Measurements from ENCODE around the gene FRMPD4. TPM values are rescaled to one million over a fixed set of nuclear protein-coding genes. Genes with fewer than 3 reads are reported as not detected.
"Not testable (repeated sequence)": the region's sequence is repeated elsewhere in the genome, so short reads cannot be mapped to it uniquely, and the experiment has no call there.

Gene FRMPD4
- under 1 TPM; 0.09 to 0.16 (median 0.10) TPM for polyA plus RNA-seq (ENCODE audit: insufficient read length in 3 of 3)
- long read RNA-seq, donor 1: 0 reads
- long read RNA-seq, donor 2: 0 reads
- long read RNA-seq, donor 3: 0 reads
- long read RNA-seq, donor 4: 0 reads
- long read RNA-seq, donor 5: 0 reads
- long read RNA-seq, donor 6: 0 reads
- long read RNA-seq, donor 7: 0 reads
- long read RNA-seq, donor 8: 0 reads
- long read RNA-seq, donor 9: 0 reads
- long read RNA-seq, donor 10: 0 reads
- long read RNA-seq, donor 11: 0 reads
- long read RNA-seq, donor 12: 0 reads
- long read RNA-seq, donor 13: 0 reads
- long read RNA-seq, donor 14: 0 reads
- long read RNA-seq, donor 15: 0 reads
- long read RNA-seq, donor 16: 0 reads

DNA sequence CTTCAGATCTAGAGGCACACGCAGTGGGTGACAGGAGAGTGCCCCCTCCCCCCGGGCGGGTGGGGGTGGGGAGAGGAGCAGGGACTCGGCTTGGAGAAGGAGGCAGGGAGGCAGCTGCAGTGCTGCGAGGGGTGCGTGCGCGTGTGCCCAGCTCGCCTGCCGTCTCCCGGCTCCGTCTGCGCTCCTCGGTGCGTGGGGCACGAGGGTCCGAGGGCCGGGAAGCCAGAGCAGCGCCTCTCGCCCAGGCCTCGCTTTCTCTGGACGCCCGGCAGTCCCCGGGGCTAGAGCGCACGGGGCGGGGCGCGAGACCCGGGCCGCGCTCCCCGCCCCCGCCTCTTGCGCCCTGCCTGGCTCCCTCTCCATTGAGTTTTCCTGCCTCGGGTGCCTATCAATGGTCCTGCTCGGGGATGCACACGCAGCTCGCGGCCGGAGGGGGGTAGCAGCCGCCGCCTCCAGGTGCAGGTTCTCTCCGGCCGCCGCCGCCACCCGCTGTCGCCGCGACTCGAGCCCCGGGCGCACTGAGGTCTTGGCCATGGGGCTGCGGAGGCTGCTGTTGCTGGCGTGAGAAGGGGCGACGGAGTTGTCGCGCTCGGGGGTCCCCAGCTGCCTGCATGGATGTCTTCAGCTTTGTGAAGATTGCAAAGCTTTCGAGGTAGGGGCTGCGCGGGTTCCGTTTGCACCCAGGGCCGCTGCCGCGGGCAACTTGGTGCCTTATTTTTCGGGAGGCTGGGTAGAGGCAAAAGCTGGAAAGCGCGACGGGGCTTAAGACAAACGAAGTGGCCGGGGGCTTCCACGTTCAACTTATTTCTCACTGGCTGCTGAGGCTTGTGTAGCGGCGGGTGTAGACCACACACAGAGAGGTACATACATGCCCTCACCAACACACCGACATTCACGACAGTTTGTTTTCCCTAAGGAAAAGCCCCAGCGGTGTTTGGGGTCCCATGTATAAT lies at the start of gene FRMPD4:
FRMPD4 (plus strand) TSS at position 113 of the 953 bp plus-strand sequence; CDS start at position 612, 499 bp downstream.
- DNase-seq: no peak

DNA sequence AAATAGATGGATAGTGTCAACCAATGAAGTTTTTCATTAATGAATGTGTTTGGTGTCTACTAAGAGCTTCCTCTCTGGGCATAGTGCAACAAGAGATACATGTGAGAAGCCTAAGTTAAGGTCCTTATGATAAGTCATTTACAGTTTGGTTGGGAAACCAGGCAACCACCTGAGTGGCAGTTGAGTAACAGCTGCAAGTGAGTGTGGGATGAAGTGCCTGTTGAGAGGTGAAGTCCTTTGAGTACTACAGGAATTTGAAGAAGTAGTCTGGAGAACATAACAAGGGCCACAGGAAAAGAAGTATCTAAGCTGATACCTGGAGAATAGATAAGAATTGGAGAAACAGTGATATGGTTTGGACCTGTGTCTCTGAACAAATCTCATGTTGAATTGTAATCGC lies 48.5 kb upstream of the FRMPD4 start:
- no peak for DNase-seq

DNA sequence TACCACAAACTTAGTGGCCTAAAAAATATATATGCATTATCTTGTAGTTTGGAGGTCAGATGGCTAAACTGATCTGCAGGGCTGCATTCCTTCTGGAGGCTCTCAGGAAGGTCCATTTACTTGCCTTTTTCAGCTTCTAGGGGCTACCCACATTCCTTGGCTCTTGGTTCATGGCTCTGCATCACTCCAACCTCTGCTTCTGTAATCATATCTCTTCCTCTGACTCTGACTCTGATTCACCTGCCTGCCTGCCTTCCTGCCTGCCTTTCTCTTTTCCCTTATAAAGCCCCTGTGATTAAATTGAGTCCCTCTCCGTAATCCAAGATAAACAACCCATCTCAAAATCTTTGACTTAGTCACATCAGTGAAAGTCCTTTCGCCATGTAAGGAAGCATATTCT lies 25.0 kb upstream of the FRMPD4 start:
- no peak for DNase-seq

DNA sequence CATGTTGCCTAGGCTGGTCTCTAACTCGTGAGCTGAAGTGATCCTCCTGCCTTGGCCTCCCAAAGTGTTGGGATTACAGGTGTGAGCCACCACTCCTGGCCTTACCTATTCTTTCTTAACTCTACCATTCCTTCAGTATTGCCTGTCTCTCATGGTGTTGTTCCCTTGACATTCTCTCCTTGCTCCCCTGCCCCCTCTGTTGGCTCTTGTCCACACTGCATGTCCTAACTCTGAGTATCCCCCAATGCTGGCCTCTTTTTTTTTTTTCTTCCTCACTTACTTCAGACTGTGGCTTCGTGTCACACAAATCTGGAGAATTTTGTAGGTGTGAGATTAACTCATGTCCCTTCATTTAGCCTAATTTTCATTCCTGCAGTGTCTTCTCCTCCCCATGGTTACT lies 22.9 kb upstream of the FRMPD4 start:
- DNase-seq: no peak

DNA sequence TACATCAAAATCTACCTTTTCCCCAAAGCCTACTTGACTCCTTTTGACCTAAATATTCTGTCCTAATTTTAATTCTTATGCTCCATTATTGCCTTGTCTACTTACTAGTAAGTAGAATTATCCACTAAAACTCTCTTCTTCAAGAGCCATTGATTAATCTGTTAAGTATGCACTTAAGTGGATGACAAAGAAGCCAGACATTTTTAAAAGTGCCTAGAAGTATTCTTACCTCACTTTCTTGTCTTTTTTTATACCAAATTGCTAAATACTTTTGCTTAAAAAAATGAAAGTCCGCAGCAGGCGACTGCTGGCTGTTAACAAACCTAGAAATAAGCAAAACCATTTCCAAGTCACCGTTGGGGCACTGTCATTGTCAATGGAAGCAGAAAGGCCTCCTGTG lies 20.1 kb upstream of the FRMPD4 start:
- no peak for DNase-seq

DNA sequence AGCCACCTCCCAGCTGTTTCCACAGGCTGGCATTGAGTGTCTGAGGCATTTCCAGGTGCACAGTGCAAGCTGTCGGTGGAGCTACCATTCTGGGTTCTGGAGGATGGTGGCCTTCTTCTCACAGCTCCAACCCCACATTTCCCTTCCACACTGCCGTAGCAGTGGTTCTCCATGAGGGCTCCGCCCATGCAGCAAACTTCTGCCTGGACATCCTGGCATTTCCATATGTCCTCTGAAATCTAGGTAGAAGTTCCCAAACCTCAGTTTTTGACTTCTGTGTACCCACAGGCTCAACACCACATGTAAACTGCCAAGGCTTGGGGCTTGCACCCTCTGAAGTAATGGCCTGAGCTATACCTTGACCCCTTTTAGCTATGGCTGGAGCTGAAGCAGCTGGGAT lies 10.3 kb upstream of the FRMPD4 start:
- no peak for DNase-seq

DNA sequence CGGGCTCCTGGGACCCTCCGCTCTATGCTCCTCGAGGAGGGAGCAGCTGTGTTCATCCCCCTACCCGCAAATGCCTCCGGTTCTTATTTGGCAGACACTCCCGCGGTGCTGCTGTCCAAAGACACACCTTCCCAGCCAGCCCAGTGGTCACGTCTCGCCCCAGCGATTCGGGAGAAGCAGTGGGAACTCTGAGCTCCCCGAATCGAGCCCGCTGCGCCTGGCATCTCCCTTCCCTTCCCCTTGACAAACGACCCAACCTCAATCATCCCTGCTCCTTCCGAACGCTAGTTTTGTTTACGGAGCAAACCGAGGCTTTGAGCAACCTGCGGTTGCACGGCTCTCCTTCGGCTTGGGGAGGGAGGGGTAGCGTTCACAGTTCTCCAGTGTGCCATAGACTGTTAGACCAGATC lies 317 bp upstream of the FRMPD4 start:
- no peak for DNase-seq

DNA sequence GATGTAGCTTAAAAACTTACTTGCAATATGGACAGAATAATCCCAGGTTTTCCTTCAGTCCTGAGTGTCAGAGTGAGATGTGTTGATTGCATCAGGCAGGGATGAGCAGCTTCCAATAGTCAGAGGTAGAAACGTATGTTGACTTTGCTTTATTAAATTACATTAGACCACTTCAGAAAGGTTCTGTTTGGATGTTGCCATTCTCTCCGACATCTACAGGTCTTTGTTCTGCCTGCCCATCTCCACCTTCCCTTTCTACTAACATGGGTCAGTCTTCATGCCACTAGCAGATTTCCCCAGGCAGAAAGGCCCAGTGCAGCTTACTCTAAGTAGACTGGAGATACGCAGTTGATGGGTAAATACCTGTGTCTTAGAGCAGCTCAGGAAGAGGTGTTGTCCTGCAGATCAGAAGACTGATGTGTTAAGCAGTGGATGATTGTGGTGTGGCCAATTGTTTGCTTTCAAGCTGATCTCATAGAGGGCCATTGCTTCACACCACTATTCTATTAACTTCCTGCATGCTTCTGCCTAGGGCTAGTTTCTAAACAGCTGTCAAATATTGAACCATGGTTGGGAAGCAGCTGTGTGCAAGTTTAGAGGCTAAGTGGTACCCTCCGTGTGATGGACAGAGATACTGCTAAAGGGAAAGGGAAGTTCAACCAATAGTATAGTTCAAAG lies 1.8 kb downstream of the FRMPD4 start:
- DNase-seq: no peak

DNA sequence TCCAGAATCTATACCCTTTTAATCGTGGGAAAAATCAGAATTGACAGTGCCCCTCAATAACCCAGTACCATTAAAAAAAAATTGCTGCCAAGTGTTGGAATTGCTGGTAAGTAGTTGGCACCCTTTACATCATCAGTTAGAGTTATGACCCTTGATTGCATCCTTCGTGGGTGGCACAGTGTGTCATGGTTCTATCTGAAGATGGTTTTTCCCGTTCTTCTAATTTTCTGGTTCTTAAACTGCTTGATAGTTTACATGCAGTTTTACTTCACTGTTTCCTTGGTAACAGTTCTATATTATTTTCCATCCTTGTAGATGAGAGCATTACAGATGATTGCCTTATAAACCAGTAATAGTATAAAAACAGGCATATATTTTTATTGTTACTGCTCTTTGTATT lies 3.2 kb downstream of the FRMPD4 start:
- no peak for DNase-seq

DNA sequence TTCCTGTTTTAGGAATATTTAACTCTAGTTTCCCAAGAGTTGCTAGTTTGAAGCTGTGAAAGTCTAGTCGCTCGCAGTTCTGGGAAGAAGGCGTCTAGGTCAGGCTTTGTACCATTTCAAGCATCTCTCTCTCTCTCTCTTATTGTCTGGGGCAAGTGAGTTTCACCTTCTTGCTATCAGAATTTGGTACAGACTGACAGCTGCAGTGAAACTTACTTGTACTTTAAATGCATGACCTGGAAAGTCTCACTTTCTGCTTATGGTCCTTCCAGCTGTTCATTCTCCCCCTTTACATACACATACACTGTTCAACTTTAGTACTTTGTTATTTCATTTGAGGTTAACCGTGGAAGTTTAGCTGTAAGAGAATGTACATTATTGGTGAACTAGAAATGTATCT lies 4.4 kb downstream of the FRMPD4 start:
- DNase-seq: no peak

DNA sequence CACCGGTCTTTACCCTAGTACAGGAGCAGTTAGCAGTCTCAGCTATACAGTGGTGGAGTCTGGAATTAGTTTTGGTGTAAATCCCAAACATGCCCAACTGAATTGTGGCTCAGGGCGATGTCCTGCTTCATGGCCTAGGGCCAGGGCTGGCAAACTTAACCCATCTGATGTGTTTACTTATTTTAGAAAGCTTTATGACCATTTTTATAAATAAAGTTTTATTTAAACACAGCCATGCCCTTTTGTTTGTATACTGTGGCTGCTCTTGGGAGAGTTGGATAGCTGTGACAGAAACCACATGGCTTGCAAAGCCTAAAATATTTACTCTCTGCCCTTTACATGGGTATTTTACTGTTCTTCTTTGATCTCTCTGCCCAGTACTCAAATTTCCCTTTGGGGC lies 7.1 kb downstream of the FRMPD4 start:
- DNase-seq: no peak

DNA sequence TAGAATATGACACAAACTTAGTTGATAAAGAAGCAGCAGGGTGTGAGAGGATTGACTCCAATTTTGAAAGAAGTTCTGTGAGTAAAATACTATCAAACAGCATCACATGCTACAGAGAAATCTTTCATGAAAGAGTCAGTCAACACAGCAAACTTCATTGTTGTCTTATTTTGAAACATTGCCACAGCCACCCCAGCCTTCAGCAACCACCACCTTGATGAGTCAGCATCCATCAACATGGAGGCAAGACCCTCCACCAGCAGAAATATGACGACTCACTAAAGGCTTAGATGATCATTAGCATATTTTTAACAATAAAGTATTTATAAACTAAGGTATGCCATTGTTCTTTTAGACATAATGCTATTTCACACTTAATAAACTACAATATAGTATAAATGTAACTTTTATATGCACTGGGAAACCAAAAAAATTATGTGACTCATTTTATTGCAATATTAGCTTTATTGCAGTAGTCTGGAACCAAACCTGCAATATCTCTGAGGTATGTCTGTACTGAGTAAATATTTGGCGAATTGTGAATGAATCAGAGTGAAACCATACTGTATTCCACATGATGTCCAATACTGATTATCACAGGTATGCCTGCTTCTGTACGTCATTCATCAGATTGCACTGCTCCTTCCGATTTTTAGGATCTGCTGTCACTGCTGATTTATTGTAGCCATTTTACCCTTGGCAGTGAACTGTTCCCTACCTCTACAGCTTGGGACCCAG lies 11.6 kb downstream of the FRMPD4 start:
- DNase-seq: no peak

DNA sequence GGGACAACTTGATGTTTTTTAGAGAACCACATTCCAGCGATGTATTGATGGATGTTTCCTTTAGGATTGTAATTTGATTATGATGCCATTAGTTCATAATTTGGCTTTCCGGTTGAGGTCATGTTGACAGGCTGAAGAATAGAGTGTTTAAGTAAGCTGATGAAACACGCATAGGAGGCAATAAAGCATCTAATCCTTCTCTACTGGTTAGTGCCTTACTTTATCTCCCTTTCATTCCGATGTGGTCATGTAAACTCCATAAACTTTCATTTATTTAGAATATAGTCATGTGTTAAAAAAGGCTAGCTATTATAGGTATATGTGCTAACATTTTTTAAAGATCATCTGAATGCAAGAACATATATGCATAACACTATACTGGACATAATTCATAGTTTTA lies 15.0 kb downstream of the FRMPD4 start:
- no peak for DNase-seq

DNA sequence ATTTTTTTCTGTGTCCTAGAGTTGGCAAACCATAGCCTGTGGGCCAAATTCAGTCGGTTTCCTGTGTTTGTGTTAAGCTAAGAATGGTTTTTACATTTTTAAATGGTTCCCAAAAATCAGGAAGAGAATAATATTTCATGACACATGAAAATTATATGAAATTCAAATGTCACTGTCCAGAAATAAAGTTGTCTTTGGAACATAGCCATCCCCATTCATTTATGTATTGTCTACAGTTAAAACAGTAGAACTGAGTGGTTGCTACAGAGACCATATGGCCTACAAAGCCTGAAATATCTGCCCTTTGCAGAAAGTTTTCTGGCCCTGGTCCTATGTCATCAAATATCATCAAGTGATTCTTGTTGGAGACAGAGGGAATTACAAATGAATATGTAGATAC lies 15.5 kb downstream of the FRMPD4 start:
- peak; percentile 39 for DNase-seq

DNA sequence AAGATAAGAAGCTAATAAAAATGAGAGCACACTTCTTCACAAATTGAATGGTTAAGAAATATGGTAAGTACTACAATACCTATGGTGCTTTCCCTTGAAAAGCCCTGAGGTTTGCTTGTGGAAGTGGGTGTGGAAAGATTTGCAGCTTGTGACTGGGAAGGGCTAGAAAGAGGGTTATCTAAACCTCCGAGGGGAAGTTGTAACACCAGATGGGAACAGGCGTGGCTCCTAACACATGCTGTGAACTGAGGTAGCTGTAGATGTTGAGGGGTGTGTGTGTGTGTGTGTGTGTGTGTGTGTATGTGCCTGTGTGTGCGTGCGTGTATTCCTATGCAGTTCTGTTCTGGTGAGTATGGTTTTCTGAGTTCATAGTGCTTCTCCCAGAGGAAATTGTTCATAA lies 21.5 kb downstream of the FRMPD4 start:
- DNase-seq: no peak

DNA sequence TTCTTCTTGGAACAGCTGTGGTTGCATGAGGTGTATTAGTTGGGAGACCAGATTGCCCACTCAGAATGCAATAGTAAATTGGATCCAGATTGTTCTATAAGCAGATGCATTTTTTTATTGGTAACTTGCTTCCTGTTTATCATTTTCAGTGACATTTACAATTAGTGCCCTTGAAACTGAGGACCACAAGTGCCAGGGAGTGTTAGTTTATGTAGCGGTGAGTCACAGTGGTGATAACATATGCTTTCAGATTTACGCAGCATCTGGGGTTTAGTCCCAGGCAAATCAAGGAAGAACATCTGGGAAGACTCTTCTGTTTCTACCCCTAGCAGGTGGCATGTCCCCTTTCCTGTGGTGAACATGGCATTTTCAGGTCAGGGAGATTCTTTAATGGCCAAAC lies 24.1 kb downstream of the FRMPD4 start:
- DNase-seq: no peak

DNA sequence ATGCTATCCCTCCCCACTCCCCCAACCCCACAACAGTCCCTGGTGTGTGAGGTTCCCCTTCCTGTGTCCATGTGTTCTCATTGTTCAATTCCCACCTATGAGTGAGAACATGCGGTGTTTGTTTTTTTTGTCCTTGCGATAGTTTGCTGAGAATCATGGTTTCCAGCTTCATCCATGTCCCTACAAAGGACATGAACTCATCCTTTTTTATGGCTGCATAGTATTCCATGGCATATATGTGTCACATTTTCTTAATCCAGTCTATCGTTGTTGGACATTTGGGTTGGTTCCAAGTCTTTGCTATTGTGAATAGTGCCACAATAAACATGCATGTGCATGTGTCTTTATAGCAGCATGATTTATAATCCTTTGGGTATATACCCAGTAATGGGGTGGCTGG lies 25.9 kb downstream of the FRMPD4 start:
- not testable (repeated sequence) for DNase-seq

DNA sequence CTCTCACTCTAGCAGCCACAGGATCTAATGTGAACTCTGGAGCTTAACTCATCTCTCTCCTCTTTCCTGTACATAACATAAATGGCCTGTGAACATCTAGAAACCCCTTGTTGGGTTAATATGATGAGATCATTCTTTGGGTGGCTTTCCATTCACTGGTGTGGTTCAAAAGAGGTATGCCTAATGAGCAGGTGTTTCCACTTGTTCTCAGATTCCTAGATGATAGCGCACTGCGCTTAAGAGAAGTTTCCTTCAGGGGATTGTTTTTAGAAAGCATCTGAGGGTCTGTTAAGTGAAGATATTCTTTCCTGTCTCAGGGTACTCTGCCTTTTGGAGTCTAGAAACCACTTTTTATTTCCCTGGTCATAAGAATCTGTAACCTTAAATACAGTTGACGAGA lies 32.5 kb downstream of the FRMPD4 start:
- DNase-seq: no peak

DNA sequence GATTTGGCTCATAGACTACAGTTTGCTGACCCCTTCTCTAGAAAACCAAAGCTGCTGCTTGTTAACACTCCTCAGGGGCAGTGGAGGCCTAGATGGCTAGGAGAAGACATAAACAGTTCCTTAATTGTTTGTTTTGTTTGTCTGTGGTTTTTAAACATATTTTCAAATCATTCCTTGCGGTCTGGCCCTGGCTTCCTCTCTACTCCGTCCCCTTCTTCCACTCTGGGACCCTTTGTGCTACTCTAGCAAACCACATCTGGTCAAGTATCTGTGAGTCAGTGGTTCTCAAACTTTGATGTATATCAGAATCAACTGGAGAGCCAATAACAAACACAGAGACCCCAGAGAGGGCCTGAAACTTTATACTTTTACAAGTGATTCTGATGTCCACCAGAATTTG lies 36.1 kb downstream of the FRMPD4 start:
- peak; percentile 7 for DNase-seq

DNA sequence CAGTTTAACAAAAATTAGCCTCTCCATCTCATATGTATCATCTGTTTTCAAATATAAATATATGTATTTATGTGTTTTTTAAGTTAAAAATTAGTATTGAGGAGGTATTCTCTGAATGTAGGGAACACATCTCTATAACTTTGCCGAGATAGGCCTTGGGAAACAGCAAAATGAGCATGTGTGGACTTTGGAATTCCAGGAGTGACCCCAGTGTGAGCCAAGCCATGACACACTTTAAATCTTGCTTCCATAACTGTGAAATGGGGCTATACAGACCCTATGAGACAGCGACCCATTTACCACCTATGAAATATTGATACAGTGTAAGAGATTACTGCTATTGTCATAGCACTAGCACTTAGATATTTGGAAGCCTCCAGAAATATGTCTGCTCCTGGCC lies 58.8 kb downstream of the FRMPD4 start:
- no peak for DNase-seq

DNA sequence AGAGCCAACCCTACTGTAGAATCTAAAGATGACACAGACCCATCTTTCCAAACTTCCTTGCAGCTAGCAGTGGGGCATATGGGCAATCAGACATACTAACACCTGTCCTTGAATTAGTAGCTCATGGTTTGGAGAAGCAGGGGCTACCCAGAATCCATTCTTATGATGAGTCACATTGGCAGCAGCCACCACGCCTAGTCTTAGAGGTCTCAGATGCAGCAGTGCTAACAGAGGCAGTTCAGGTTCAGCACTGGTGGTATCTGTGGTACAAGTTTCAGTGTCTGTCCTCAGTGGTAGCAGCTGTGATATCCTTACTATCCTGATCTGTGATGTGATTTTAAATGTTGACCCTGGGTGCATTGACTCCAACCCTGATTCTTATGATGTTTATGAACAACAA lies 68.1 kb downstream of the FRMPD4 start:
- DNase-seq: no peak
